Transverse colon (tissue), 4 donors: Measurements from ENCODE around the gene EARS2. TPM values are rescaled to one million over a fixed set of nuclear protein-coding genes. Genes with fewer than 3 reads are reported as not detected.
"Not testable (repeated sequence)": the region's sequence is repeated elsewhere in the genome, so short reads cannot be mapped to it uniquely, and the experiment has no call there.

ENCODE experiments used
- DNase-seq: peaks from one replicate; pipeline ENCODE4 v3.0.0-alpha.2; 2019
- H3K27ac ChIP-seq, 4 donors: fragments of 200-600 bp; sonication (generic); 2 replicates each; pipeline ENCODE4 v1.5.1; 2016 to 2018; ENCODE audit warnings: inconsistent platforms in 4 of 4
- H3K27me3 ChIP-seq: fragments of 200-600 bp; sonication (generic); 2 replicates; pipeline ENCODE4 v1.5.1; 2017; ENCODE audit warnings: inconsistent platforms
- H3K36me3 ChIP-seq, 4 donors: fragments of 200-600 bp; sonication (generic); 2 replicates each; pipeline ENCODE4 v1.5.1; 2017 to 2019; ENCODE audit warnings: inconsistent platforms in 4 of 4
- H3K4me1 ChIP-seq, 4 donors: fragments of 200-600 bp; sonication (generic); 2 replicates each; pipeline ENCODE4 v1.5.1; 2017 to 2020; ENCODE audit warnings: inconsistent platforms in 4 of 4
- H3K4me3 ChIP-seq, 4 donors: fragments of 200-600 bp; sonication (generic); 1 replicate in 1 of 4; 2 replicates in 3 of 4; pipeline versions ENCODE4 v1.5.1 to v1.6.1; 2017 to 2019; ENCODE audit warnings: inconsistent platforms in 4 of 4
- H3K9me3 ChIP-seq, 2 donors: fragments of 200-600 bp; sonication (generic); 2 replicates each; pipeline ENCODE4 v1.5.1; 2017 to 2019; ENCODE audit warnings: inconsistent platforms in 2 of 2
- EP300 ChIP-seq: sonication (generic); formaldehyde crosslinking; IDR thresholded peaks from one replicate; pipeline ENCODE4 v1.6.1; 2017; ENCODE audit warnings: antibody characterized with exemption, low read depth
- POLR2A ChIP-seq: fragments of 450-650 bp; IDR thresholded peaks from one replicate; pipeline ENCODE4 v1.6.1; 2016; ENCODE audit warnings: antibody characterized with exemption, mild to moderate bottlenecking, moderate library complexity
- POLR2AphosphoS5 ChIP-seq, 3 donors: sonication (generic); formaldehyde crosslinking; IDR thresholded peaks; one replicate each; pipeline ENCODE4 v1.6.1; 2016; ENCODE audit warnings: antibody characterized with exemption in 3 of 3
- WGBS, 2 donors: methylation state at CpG; one replicate each; pipeline ENCODE4 v1.1.5; 2018; ENCODE audit warnings: low coverage in 1 of 2; 5-methylcytosine and 5-hydroxymethylcytosine counted together
- in situ Hi-C, 4 donors: fragments of 200-750 bp; cut with MboI; loops; one replicate each; pipeline versions ENCODE4 v1.15.0 to v1.15.1; 2017; ENCODE audit warnings: low sequenced_read_pairs in 3 of 4, low pct_ligation_motif_present in 1 of 4, low pct_unique_long_range_greater_than_20kb in 1 of 4
- intact Hi-C: fragments of 100-400 bp; cut with DNase I; formaldehyde crosslinking; loops from one replicate; pipeline ENCODE4 v1.15.1; 2023; ENCODE audit warnings: low total_unique reads
- total RNA-seq, 4 donors: library from RNA; depleted of rRNA; stranded (reverse); fragments of >200 nt; gene quantifications; one replicate each; pipeline ENCODE4 v1.1.0, GENCODE V29; 2016
- TF ChIP-seq, protein P1 (sequence below), 5 experiments: fragments of 200-600 bp in 3 of 5; fragments of 450-650 bp in 2 of 5; sonication (generic) in 3 of 5; IDR thresholded peaks; 1 replicate in 2 of 5; 2 replicates in 3 of 5; pipeline ENCODE4 v1.5.1; 2016 to 2017; ENCODE audit warnings: antibody characterized with exemption in 5 of 5, inconsistent platforms in 3 of 5, mild to moderate bottlenecking in 2 of 5, moderate library complexity in 1 of 5

Gene EARS2
- total RNA-seq, 4 donors from 2014 or later, result 9.4 to 88.2 (median 14.3) TPM

DNA sequence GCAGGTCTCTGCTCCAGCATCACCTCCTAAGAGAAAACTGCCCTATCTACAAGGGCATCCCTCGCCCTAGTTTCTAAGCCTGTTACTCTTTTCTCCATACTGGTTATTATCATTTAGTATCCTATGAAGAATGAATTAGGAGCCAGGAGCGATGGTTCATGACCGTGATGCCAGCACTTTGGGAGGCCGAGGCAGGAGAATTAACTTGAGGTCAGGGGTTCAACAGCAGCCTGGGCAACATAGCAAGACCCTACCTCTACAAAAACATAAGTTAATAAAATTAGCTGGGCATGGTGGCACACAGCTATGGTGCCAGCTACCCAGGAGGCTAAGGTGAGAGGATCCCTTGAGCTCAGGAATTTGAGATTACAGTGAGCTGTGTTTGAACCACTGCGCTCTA is 7.2 kb downstream of the EARS2 start:
- no peak for TF ChIP-seq EP300
- no peak for TF ChIP-seq POLR2A
- TF ChIP-seq POLR2AphosphoS5 (IDR thresholded peaks at IDR 0.05), result no peak
- TF ChIP-seq, protein P1, sequence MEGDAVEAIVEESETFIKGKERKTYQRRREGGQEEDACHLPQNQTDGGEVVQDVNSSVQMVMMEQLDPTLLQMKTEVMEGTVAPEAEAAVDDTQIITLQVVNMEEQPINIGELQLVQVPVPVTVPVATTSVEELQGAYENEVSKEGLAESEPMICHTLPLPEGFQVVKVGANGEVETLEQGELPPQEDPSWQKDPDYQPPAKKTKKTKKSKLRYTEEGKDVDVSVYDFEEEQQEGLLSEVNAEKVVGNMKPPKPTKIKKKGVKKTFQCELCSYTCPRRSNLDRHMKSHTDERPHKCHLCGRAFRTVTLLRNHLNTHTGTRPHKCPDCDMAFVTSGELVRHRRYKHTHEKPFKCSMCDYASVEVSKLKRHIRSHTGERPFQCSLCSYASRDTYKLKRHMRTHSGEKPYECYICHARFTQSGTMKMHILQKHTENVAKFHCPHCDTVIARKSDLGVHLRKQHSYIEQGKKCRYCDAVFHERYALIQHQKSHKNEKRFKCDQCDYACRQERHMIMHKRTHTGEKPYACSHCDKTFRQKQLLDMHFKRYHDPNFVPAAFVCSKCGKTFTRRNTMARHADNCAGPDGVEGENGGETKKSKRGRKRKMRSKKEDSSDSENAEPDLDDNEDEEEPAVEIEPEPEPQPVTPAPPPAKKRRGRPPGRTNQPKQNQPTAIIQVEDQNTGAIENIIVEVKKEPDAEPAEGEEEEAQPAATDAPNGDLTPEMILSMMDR (IDR thresholded peaks at IDR 0.05), result no peak
- intact Hi-C loops, result no loop called here
- Histone ChIP-seq H3K9me3 (no peaks in the 10 kb centered on the region), H3K4me3 (no peak overlapping the region), H3K27me3 (no peaks in the 10 kb centered on the region), H3K36me3 (peaks cover 0 to 30% (median 13%) of the 10 kb centered on the region in 4 donors), H3K4me1 (no peaks in the 10 kb centered on the region), H3K27ac (no peak overlapping the region)
- no peak for DNase-seq
- in situ Hi-C loops, result no loop called here
- WGBS, 2 donors, result 80 to 94% methylated on average over 1 to 5 of the region's 5 CpGs

- H3K27ac ChIP-seq, result no peak overlapping the region
- H3K27me3 ChIP-seq, result no peaks in the 10 kb centered on the region
- H3K4me1 ChIP-seq, result no peaks in the 10 kb centered on the region
- no peak for TF ChIP-seq EP300
- no peak for TF ChIP-seq POLR2A
- no peak for TF ChIP-seq POLR2AphosphoS5 (IDR thresholded peaks at IDR 0.05)
- TF ChIP-seq, protein P1 (IDR thresholded peaks at IDR 0.05), result no peak
- in situ Hi-C loops, result no loop called here
- no peaks in the 10 kb centered on the region for H3K9me3 ChIP-seq
- H3K4me3 ChIP-seq, result no peak overlapping the region
- intact Hi-C loops, result no loop called here
- WGBS, 2 donors, result 95 to 97% methylated on average over 5 to 14 of the region's 14 CpGs
- H3K36me3 ChIP-seq, result peaks cover 0 to 23% (median 10%) of the 10 kb centered on the region in 4 donors
- no peak for DNase-seq
Observed at GRCh38 chr16:23544436-23544835, 12.7 kb downstream of the EARS2 start.

- H3K4me3 ChIP-seq, intact Hi-C loops, DNase-seq, H3K27ac ChIP-seq, H3K4me1 ChIP-seq, H3K27me3 ChIP-seq, H3K9me3 ChIP-seq, in situ Hi-C loops: not testable (repeated sequence)
- 99 to 100% methylated on average over 3 of the region's 3 CpGs for WGBS, 2 donors
- peaks cover 0 to 18% (median 9%) of the 10 kb centered on the region in 4 donors for H3K36me3 ChIP-seq
Observed at GRCh38 chr16:23540817-23541178, 16.4 kb downstream of the EARS2 start.

GRCh38 chr16:23539984-23540816 is 16.9 kb downstream of the EARS2 start:
- Histone ChIP-seq H3K27me3 (no peaks in the 10 kb centered on the region), H3K27ac (no peak overlapping the region), H3K4me3 (no peak overlapping the region), H3K4me1 (no peaks in the 10 kb centered on the region), H3K9me3 (no peaks in the 10 kb centered on the region), H3K36me3 (peaks cover 0 to 18% (median 9%) of the 10 kb centered on the region in 4 donors)
- WGBS, 2 donors, result 83 to 89% methylated on average over 4 to 11 of the region's 11 CpGs
- TF ChIP-seq, protein P1 (IDR thresholded peaks at IDR 0.05), result no peak
- no peak for TF ChIP-seq POLR2A
- no peak for TF ChIP-seq POLR2AphosphoS5 (IDR thresholded peaks at IDR 0.05)
- TF ChIP-seq EP300, result no peak
- intact Hi-C loops (no loop called here), in situ Hi-C loops (no loop called here)
- DNase-seq, result no peak
